BJ (cell line): ENCODE measurements around the gene ROMO1. TPM values are rescaled to one million over a fixed set of nuclear protein-coding genes. Genes with fewer than 3 reads are reported as not detected.
"Not testable (repeated sequence)": the region's sequence is repeated elsewhere in the genome, so short reads cannot be mapped to it uniquely, and the experiment has no call there.

Experiments
- CTCF ChIA-PET: fragments of 350-600 bp; formaldehyde crosslinking; extraction: SDS; loops from one replicate; lab custom pipeline; 2021; ENCODE audit warnings: antibody characterized with exemption, inconsistent platforms; lab: Yijun Ruan, JAX
- POLR2A ChIA-PET: fragments of 300-600 bp; sonication (Branson Sonifier 250); formaldehyde crosslinking; extraction: SDS; loops from one replicate; lab custom pipeline; 2021; ENCODE audit warnings: antibody characterized with exemption; lab: Charles Lee
- DNase-seq: peaks from one replicate; pipeline ENCODE4 v3.0.0-alpha.2; 2011; ENCODE audit warnings: low read depth
- H3K27me3 ChIP-seq: 2 replicates; pipeline ENCODE4 v1.6.0; 2011; ENCODE audit warnings: low read length; ENCODE audit not compliant: control insufficient read depth, insufficient read depth
- H3K36me3 ChIP-seq: 2 replicates; pipeline ENCODE4 v1.5.1; 2011; ENCODE audit warnings: low read length; ENCODE audit not compliant: control insufficient read depth, insufficient read depth
- H3K4me3 ChIP-seq: 2 replicates; pipeline ENCODE4 v1.5.1; 2011; ENCODE audit warnings: low read depth, mild to moderate bottlenecking, control low read depth, low read length
- polyA plus RNA-seq: library from polyadenylated mRNA; depleted of rRNA; stranded (reverse); fragments of >200 nt; gene quantifications from 2 replicates; pipeline ENCODE4 v1.2.3, GENCODE V29; 2011
- TF ChIP-seq, protein P1 (sequence below): IDR thresholded peaks from 2 replicates; pipeline ENCODE4 v1.5.1; 2011; ENCODE audit warnings: low read depth, mild to moderate bottlenecking, control low read depth, inconsistent platforms, low read length, moderate library complexity; ENCODE audit not compliant: insufficient read depth

Gene ROMO1
- polyA plus RNA-seq, 1 experiment = 399 TPM

DNA sequence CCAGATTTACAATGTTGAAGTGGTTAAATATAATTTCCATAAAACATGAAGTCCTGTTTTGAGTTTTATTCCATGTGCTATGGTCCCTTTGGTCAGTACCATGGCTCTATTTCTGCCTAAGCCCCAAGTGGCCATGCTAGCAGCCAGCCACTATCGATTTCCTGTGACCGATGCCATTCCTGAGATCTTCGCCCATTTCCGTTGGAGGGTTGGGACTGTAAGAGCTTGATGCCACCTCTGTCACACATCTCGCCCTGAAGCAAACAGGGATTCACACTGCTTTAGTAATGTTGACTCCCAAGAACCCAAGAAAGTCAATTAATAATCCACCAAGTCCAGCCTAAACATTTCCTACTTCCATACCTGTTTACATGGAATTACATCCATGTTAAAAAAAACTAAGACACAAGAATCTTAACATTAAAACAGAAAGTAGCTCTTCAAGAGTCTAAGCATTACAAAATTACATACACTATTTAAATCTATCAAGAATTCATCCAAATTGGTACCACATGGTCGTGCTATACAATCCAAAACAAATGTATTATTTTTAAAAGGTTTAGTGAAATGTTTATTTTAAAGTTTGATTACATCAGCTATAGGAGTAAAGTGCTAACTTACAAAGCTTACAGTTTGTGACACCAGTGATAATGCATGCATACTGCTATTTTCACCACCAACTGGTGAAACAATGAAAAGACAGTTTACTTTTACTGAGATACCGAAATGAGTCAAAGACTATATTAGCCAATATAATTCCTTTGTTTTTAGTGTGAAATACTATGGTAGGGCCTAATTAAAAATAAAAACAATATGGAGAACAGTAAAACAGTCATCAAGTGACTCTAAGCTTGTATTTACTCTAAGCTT is 40.3 kb downstream of the ROMO1 start:
- Histone ChIP-seq H3K27me3 (no peaks in the 10 kb centered on the region), H3K4me3 (peak overlapping the region; percentile 77), H3K36me3 (peaks cover 11% of the 10 kb centered on the region)
- ChIA-PET POLR2A (interaction anchor here (1.0 to 1.2 kb wide), 3 partner anchors 30 to 145 kb away, joined by 3 to 4 read pairs (median 4); no protein-coding TSS in a partner anchor), CTCF (interaction anchor here (0.7 to 2.2 kb wide), 8 partner anchors 11 to 201 kb away, joined by 3 to 10 read pairs (median 6); no protein-coding TSS in a partner anchor)
- no peak for DNase-seq
- TF ChIP-seq, protein P1, sequence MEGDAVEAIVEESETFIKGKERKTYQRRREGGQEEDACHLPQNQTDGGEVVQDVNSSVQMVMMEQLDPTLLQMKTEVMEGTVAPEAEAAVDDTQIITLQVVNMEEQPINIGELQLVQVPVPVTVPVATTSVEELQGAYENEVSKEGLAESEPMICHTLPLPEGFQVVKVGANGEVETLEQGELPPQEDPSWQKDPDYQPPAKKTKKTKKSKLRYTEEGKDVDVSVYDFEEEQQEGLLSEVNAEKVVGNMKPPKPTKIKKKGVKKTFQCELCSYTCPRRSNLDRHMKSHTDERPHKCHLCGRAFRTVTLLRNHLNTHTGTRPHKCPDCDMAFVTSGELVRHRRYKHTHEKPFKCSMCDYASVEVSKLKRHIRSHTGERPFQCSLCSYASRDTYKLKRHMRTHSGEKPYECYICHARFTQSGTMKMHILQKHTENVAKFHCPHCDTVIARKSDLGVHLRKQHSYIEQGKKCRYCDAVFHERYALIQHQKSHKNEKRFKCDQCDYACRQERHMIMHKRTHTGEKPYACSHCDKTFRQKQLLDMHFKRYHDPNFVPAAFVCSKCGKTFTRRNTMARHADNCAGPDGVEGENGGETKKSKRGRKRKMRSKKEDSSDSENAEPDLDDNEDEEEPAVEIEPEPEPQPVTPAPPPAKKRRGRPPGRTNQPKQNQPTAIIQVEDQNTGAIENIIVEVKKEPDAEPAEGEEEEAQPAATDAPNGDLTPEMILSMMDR = peak; percentile 34; the same call in 1 of the 2 replicates

DNA sequence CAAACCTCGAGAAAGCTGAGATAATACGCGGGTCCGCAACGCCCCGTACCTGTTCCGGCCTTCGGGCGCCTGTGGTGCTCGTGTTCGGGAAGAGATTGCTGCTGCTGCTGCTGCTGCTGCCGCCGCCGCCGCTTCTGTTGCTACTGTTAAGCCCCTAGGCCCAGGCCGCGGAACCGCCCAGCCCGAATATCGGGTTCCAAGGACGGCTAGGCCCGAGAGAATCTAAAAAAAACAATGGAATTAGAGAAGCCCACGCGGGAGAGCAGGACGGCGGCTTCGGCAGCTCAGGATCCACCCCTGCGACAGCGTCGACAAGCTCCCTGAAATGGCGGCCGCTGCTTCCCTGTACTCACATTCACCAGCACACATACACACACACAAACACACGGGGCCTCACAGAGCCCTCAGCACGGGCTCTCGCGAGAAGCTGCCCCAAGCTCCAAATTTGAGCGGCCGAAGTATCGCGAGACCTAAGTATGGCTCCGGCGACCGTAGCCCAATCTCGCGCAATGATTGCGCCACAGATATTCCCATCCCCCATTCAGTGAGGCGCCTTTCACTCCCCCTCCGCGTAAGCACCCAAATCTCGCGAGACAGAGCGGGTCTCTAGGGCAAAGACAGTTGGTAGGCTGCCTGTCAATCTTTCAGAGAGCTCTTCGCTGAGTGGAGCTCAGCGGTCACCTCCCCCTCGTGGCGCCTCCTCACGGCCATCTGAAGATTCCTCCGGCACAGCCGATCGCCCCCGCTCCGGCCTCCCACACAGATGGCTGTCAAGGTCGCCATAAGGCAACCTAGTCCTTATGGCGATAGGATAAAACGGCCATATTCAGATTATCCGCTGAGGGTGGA is 42.9 kb downstream of the ROMO1 start, which contains the start of gene RBM39:
Gene RBM39, minus strand, starts transcription at position 369 of the 849 bp plus-strand sequence. CDS start 1,386 bp downstream, outside the sequence.
- ChIA-PET POLR2A (interaction anchor here (0.6 to 1.7 kb wide), 12 partner anchors 13 to 548 kb away, joined by 3 to 21 read pairs (median 4); partner anchors contain the start of genes SCAND1 and SPAG4), CTCF (interaction anchor here (0.6 to 2.4 kb wide), 14 partner anchors 14 to 396 kb away, joined by 3 to 8 read pairs (median 4); partner anchors contain the start of genes PHF20 and SCAND1)
- peak; percentile 99 for DNase-seq
- Histone ChIP-seq H3K36me3 (peaks cover 7% of the 10 kb centered on the region), H3K4me3 (peak within 1 kb of the TSS; percentile 77), H3K27me3 (no peaks in the 10 kb centered on the region)
- TF ChIP-seq, protein P1 = peak; percentile 60

DNA sequence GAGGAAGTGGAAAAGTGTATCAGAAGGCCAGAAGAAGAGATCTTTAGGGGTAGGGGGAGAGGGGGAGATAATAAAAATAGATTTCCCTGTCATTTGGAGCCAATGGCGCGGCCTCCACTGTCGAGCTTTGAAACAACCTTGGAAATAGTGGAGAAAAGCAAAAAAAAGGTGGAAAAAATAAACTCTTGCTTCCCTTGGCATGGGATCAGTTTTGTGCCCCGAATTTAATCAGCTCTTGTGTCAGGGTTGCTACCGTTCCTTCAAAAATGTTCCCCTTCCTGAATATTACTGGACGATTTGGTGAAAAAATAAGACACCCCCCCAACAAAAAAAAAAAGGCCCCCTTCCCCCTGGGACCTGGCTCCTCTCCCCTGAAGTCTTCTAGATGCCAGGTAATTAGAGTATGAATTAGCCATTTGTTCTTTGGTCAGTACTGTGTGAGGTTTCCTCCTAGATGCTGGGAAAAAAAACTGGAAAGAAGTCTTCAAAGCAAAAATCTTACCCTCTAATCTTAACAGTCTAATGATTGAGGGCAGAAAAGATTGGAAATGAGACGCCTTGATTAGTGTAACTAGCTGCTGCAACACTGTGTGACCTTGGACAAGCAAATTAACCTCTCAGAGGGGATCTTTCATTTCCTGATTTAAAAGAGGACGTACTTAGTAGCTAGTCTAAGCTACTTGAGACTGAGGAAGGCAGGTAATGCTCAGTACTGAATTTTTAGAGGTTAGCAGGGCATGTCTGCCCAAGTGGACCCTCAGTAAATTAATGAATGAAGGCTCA is 43.7 kb downstream of the ROMO1 start:
- TF ChIP-seq, protein P1 = no peak
- Histone ChIP-seq H3K36me3 (peaks cover 5% of the 10 kb centered on the region), H3K4me3 (peak overlapping the region; percentile 69), H3K27me3 (no peaks in the 10 kb centered on the region)
- ChIA-PET POLR2A (interaction anchor here (0.6 to 1.7 kb wide), 13 partner anchors 12 to 549 kb away, joined by 3 to 21 read pairs (median 4); partner anchors contain the start of genes SCAND1 and SPAG4), CTCF (interaction anchor here (0.6 to 2.4 kb wide), 12 partner anchors 13 to 396 kb away, joined by 3 to 8 read pairs (median 4); partner anchors contain the start of genes PHF20 and SCAND1)
- DNase-seq = no peak

DNA sequence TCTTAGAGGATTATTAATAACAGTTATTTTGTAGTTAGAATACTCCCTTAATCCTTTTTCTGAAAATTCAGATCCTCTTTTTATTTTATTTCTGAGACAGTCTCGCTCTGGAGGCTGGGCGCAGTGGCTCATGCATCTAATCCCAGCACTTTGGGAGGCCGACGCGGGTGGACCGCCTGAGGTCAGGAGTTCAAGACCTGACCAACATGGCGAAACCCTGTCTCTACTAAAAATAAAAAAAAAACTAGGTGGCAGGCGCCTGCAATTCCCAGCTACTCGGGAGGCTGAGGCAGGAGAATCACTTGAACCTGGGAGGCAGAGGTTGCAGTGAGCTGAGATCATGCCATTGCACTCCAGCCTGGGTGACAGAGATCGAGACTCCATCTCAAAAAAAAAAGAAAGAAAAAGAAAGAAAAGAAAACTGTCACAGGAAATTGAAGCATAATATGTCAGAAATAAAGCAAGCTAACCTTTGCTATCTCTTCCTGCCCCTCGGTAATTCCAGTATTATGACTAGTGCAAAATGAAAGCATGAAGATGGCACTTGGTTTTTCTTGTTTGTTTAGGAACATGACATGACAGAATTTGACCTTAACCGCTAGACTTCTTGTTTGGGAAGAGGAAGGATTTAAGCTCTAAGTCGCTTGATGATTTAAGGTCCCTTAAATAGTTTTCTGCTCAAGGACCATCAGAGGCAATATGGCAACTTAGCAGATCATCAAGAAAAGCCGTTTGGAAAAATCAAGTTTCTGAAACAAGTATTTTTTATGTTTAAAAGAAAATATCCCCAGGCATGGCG is 44.7 kb downstream of the ROMO1 start:
- DNase-seq = no peak
- POLR2A ChIA-PET = interaction anchor here (0.6 kb wide), 3 partner anchors 10 to 209 kb away, joined by 3 to 4 read pairs (median 3); no protein-coding TSS in a partner anchor
- H3K27me3 ChIP-seq = no peaks in the 10 kb centered on the region
- H3K4me3 ChIP-seq = no peak overlapping the region
- H3K36me3 ChIP-seq = peaks cover 2% of the 10 kb centered on the region
- CTCF ChIA-PET = interaction anchor here (2.4 kb wide), 1 partner anchor 12 kb away, joined by 7 read pairs; no protein-coding TSS in a partner anchor
- TF ChIP-seq, protein P1 = no peak

DNA sequence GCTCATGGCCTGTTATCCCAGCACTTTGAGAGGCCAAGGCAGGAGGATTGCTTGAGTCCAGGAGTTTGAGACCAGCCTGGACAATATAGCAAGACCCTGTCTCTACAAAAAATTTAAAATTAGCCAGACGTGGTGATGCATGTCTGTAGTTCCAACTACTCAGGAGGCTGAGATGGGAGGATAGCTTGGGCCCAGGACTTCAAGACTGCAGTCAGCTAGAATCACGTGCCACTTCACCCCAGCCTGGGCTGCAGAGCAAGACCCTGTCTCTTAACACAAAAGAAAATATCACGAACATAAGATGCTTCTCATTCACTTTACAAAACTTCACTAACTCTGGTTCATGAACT is 45.3 kb downstream of the ROMO1 start:
- not testable (repeated sequence) for H3K36me3 ChIP-seq, DNase-seq, H3K27me3 ChIP-seq, H3K4me3 ChIP-seq
- ChIA-PET CTCF (interaction anchor here (2.4 kb wide), 1 partner anchor 11 kb away, joined by 7 read pairs; no protein-coding TSS in a partner anchor), POLR2A (interaction anchor here (0.6 kb wide), 2 partner anchors 10 to 209 kb away, joined by 3 read pairs; no protein-coding TSS in a partner anchor)
